Trophoblast cell (in vitro differentiated cells and primary cell): ENCODE data around the gene RAB6B.

Source experiments
- DNase-seq, 2 donors: peaks; one replicate each; pipeline ENCODE4 v3.0.0-alpha.2; 2016
- H2AFZ ChIP-seq: 2 replicates; pipeline ENCODE4 v1.6.1; 2013; ENCODE audit warnings: low read length, moderate library complexity, mild to moderate bottlenecking; ENCODE audit not compliant: insufficient read depth, poor library complexity
- H2AK5ac ChIP-seq: 2 replicates; pipeline ENCODE4 v1.6.1; 2013; ENCODE audit warnings: mild to moderate bottlenecking, low read length
- H2BK120ac ChIP-seq: 2 replicates; pipeline ENCODE4 v1.6.1; 2013; ENCODE audit warnings: low read length, mild to moderate bottlenecking, moderate library complexity; ENCODE audit not compliant: insufficient read depth, poor library complexity
- H2BK12ac ChIP-seq: 2 replicates; pipeline ENCODE4 v1.6.1; 2013; ENCODE audit warnings: mild to moderate bottlenecking, low read length, moderate library complexity
- H2BK5ac ChIP-seq: 2 replicates; pipeline ENCODE4 v1.6.1; 2013; ENCODE audit warnings: low read length, low read depth, moderate library complexity, mild to moderate bottlenecking; ENCODE audit not compliant: poor library complexity
- H3K14ac ChIP-seq: 2 replicates; pipeline ENCODE4 v1.6.1; 2013; ENCODE audit warnings: mild to moderate bottlenecking, low read length
- H3K18ac ChIP-seq: 2 replicates; pipeline ENCODE4 v1.6.1; 2013; ENCODE audit warnings: mild to moderate bottlenecking, low read length
- H3K23ac ChIP-seq: 2 replicates; pipeline ENCODE4 v1.6.1; 2013; ENCODE audit warnings: low read length
- H3K27ac ChIP-seq: 2 replicates; pipeline ENCODE4 v1.5.1; 2013; ENCODE audit warnings: low read depth, mild to moderate bottlenecking, inconsistent platforms, low read length, moderate library complexity
- H3K27me3 ChIP-seq: 2 replicates; pipeline ENCODE4 v1.6.1; 2013; ENCODE audit warnings: inconsistent platforms, mild to moderate bottlenecking, low read length, moderate library complexity; ENCODE audit not compliant: insufficient read depth
- H3K36me3 ChIP-seq, 2 experiments: 1 replicate in 1 of 2; 2 replicates in 1 of 2; pipeline ENCODE4 v1.6.1; 2013; ENCODE audit warnings: low read length in 2 of 2, mild to moderate bottlenecking in 2 of 2, moderate library complexity in 1 of 2; ENCODE audit not compliant: insufficient read depth in 2 of 2, control insufficient read depth in 1 of 2
- H3K4ac ChIP-seq: 2 replicates; pipeline ENCODE4 v1.6.1; 2013; ENCODE audit warnings: low read depth, mild to moderate bottlenecking, low read length, moderate library complexity
- H3K4me1 ChIP-seq, 2 experiments: 1 replicate in 1 of 2; 2 replicates in 1 of 2; pipeline ENCODE4 v1.6.1; 2013; ENCODE audit warnings: low read length in 2 of 2, mild to moderate bottlenecking in 2 of 2, moderate library complexity in 1 of 2; ENCODE audit not compliant: insufficient read depth in 2 of 2, control insufficient read depth in 1 of 2
- H3K4me2 ChIP-seq: 2 replicates; pipeline ENCODE4 v1.6.1; 2013; ENCODE audit warnings: inconsistent platforms, mild to moderate bottlenecking, low read length, moderate library complexity
- H3K4me3 ChIP-seq: 2 replicates; pipeline ENCODE4 v1.5.1; 2013; ENCODE audit warnings: mild to moderate bottlenecking, low read depth, low read length, inconsistent platforms
- H3K79me1 ChIP-seq: one replicate; pipeline ENCODE4 v1.6.1; 2013; ENCODE audit warnings: low read length
- H3K79me2 ChIP-seq: 2 replicates; pipeline ENCODE4 v1.6.1; 2013; ENCODE audit warnings: low read length, mild to moderate bottlenecking; ENCODE audit not compliant: control insufficient read depth, insufficient read depth, poor library complexity
- H3K9ac ChIP-seq: 2 replicates; pipeline ENCODE4 v1.6.1; 2013; ENCODE audit warnings: mild to moderate bottlenecking, low read length
- H3K9me3 ChIP-seq: 2 replicates; pipeline ENCODE4 v1.6.1; 2013; ENCODE audit warnings: low read depth, mild to moderate bottlenecking, control low read depth, inconsistent platforms, low read length; ENCODE audit not compliant: insufficient read depth
- H4K12ac ChIP-seq: 2 replicates; pipeline ENCODE4 v1.6.1; 2013; ENCODE audit warnings: low read depth, mild to moderate bottlenecking, low read length, moderate library complexity
- H4K8ac ChIP-seq: 2 replicates; pipeline ENCODE4 v1.6.1; 2013; ENCODE audit warnings: low read depth, mild to moderate bottlenecking, low read length, moderate library complexity
- H4K91ac ChIP-seq: one replicate; pipeline ENCODE4 v1.6.1; 2013; ENCODE audit warnings: low read depth, mild to moderate bottlenecking, low read length, moderate library complexity
- WGBS: extraction: QIAGEN DNeasy Blood & Tissue Kit; methylation state at CpG from one replicate; pipeline ENCODE4 v1.1.7; 2013; ENCODE audit warnings: missing lambda C conversion rate; ENCODE audit not compliant: insufficient read length, insufficient coverage; ENCODE audit errors: extremely low coverage; 5-methylcytosine and 5-hydroxymethylcytosine counted together

Gene RAB6B

DNA sequence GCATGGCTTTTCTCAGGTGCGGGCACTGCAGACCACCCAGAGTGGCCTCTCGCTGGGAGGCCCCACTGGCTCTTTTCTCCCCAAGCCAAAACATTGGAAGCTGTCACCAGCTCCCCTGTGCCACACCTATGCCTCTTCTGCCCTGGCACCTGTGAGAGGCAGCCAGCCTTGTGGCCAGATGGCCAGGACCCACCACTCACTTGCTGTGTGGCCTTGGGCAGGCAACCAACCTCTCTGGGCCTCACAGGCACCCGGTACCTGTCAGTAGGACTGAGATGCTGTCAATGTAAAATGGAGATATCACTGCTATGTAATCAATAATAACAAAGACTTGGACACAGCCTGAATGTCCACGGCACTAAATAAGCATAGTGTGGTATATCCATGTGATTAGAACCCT, 53.5 kb downstream of the RAB6B start:
- H3K79me2 ChIP-seq, result no peaks in the 10 kb centered on the region

DNA sequence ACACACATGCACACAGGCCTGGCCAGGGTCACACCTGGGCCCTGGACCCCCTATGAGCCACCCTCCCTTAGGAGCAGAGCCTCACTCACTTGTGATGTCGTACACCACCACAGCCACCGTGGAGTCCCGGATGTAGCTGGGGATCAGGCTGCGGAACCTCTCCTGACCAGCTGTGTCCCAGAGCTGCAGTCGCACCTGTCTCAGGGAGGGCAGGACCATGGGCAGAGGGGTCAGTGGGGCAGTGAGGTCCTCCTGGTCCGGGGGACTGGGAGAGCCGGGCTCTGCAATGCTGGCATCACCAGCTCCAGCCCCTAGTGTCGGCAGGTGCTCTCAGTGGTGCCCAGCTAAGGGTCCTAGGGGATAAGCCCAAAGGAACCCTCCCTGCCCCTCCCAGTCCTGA, 54.5 kb downstream of the RAB6B start:
- Histone ChIP-seq H3K79me1 (no peaks in the 10 kb centered on the region), H3K9ac (no peak overlapping the region), H3K14ac (no peak overlapping the region), H3K79me2 (no peaks in the 10 kb centered on the region), H3K23ac (no peak overlapping the region), H4K12ac (no peak overlapping the region), H2BK120ac (no peak overlapping the region), H3K4ac (no peak overlapping the region), H2AK5ac (no peak overlapping the region), H3K36me3 (no peaks in the 10 kb centered on the region), H3K4me3 (peak overlapping the region; percentile 26), H4K91ac (no peak overlapping the region), H3K27me3 (no peaks in the 10 kb centered on the region), H4K8ac (no peak overlapping the region), H2AFZ (no peak overlapping the region), H3K18ac (no peak overlapping the region), H3K9me3 (peaks cover 6% of the 10 kb centered on the region), H3K4me1 (no peaks in the 10 kb centered on the region), H2BK12ac (no peak overlapping the region), H3K27ac (no peak overlapping the region), H2BK5ac (no peak overlapping the region), H3K4me2 (no peak overlapping the region)
- DNase-seq, result no peak
- no CpG with 5 or more reads among the region's 8 CpGs for WGBS

More for the DNA sequence above, 53.5 kb downstream of the RAB6B start:
- Histone ChIP-seq H3K9me3 (peaks cover 3% of the 10 kb centered on the region), H4K8ac (no peak overlapping the region), H2BK5ac (no peak overlapping the region), H2BK12ac (no peak overlapping the region), H3K27me3 (no peaks in the 10 kb centered on the region), H2AK5ac (no peak overlapping the region), H4K91ac (no peak overlapping the region), H3K79me1 (no peaks in the 10 kb centered on the region), H3K4me2 (no peak overlapping the region), H3K4me3 (no peak overlapping the region), H2BK120ac (no peak overlapping the region), H3K4me1 (no peaks in the 10 kb centered on the region), H3K18ac (no peak overlapping the region), H3K4ac (no peak overlapping the region), H3K9ac (no peak overlapping the region), H3K27ac (no peak overlapping the region), H3K14ac (no peak overlapping the region), H4K12ac (no peak overlapping the region), H2AFZ (no peak overlapping the region), H3K23ac (no peak overlapping the region), H3K36me3 (no peaks in the 10 kb centered on the region)
- no peak for DNase-seq
- WGBS, result no CpG with 5 or more reads among the region's 4 CpGs

DNA sequence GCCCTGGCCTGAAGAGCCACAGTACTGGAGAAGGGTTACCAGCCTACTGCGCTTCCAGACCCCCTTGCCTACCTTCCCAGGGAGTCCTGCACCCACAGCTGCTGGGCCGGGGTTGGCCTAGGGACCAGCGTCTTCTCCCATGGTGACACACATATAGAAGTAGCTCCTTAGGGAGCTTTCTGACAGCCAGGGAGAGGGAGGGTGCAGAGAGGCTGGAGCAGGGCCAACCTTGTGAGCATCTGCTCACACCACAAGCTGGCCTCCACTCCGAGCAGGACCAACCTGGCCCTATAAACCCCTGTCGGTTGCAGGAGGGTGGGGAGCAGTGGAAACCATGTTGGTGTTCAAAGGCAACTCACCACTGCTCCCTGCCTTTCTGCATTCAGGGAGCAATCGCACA, 54.9 kb downstream of the RAB6B start:
- no peak overlapping the region for H2BK120ac ChIP-seq
- no peaks in the 10 kb centered on the region for H3K4me1 ChIP-seq
- H2AFZ ChIP-seq, result no peak overlapping the region
- H3K18ac ChIP-seq, result no peak overlapping the region
- no peak overlapping the region for H3K23ac ChIP-seq
- H4K8ac ChIP-seq, result no peak overlapping the region
- no peak overlapping the region for H3K9ac ChIP-seq
- no peak overlapping the region for H3K4me2 ChIP-seq
- peaks cover 6% of the 10 kb centered on the region for H3K9me3 ChIP-seq
- H3K79me1 ChIP-seq, result no peaks in the 10 kb centered on the region
- no peaks in the 10 kb centered on the region for H3K79me2 ChIP-seq
- H3K27ac ChIP-seq, result no peak overlapping the region
- H2AK5ac ChIP-seq, result no peak overlapping the region
- H2BK5ac ChIP-seq, result no peak overlapping the region
- no peaks in the 10 kb centered on the region for H3K36me3 ChIP-seq
- peak overlapping the region; percentile 26 for H3K4me3 ChIP-seq
- no peak overlapping the region for H3K4ac ChIP-seq
- no peak overlapping the region for H2BK12ac ChIP-seq
- no peak overlapping the region for H4K91ac ChIP-seq
- no peak overlapping the region for H3K14ac ChIP-seq
- no peak for DNase-seq
- no CpG with 5 or more reads among the region's 6 CpGs for WGBS
- H3K27me3 ChIP-seq, result no peaks in the 10 kb centered on the region
- H4K12ac ChIP-seq, result no peak overlapping the region

DNA sequence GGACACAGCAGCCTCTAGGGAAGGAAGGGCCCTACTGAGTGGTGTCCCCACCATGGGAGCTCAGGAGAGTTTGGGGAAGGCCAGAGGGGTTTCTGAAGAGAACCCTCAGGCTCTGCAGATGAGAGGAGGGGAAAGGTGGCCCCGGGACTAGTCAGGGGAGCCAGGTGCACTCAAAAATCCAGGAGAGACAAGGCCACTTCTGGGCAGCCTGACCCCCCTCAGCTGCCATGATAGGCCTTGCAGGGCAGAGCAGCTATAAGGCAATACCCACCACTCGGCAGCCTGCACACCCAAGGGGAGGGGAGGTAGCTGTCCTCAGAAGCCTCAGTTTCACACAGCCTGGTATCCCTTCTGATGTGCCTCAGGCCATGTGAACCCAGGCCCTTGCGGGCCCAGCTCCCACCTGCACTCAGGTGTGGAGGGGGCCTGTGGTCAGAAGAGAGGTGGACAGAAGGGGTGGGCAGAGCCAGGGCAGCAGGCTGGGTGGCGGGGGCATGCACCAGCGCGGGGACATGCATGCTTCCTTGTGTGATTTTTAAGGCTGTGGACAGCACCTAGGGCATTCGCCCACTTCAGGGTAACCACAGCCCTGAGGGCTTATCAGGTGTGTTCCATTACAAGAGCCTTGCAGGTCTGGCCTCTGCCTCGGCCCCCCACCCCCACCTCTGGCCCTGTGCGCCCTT, 55.5 kb downstream of the RAB6B start:
- no peak overlapping the region for H2BK12ac ChIP-seq
- H3K23ac ChIP-seq, result no peak overlapping the region
- no peak overlapping the region for H2AFZ ChIP-seq
- no peaks in the 10 kb centered on the region for H3K79me1 ChIP-seq
- no peak overlapping the region for H4K12ac ChIP-seq
- H3K27ac ChIP-seq, result no peak overlapping the region
- H3K4me3 ChIP-seq, result no peak overlapping the region
- no peak overlapping the region for H2AK5ac ChIP-seq
- H3K79me2 ChIP-seq, result no peaks in the 10 kb centered on the region
- no peak overlapping the region for H3K14ac ChIP-seq
- no peak overlapping the region for H4K91ac ChIP-seq
- DNase-seq, result no peak
- H2BK120ac ChIP-seq, result no peak overlapping the region
- no peak overlapping the region for H2BK5ac ChIP-seq
- H3K9ac ChIP-seq, result no peak overlapping the region
- no peak overlapping the region for H4K8ac ChIP-seq
- no peak overlapping the region for H3K4ac ChIP-seq
- no CpG with 5 or more reads among the region's 9 CpGs for WGBS
- H3K18ac ChIP-seq, result no peak overlapping the region
- no peaks in the 10 kb centered on the region for H3K36me3 ChIP-seq
- no peaks in the 10 kb centered on the region for H3K4me1 ChIP-seq
- peaks cover 6% of the 10 kb centered on the region for H3K9me3 ChIP-seq
- H3K27me3 ChIP-seq, result no peaks in the 10 kb centered on the region
- H3K4me2 ChIP-seq, result no peak overlapping the region
